ENCODE data around the gene SLC39A10. TPM values are rescaled to one million over a fixed set of nuclear protein-coding genes. Genes with fewer than 3 reads are reported as not detected.

SLC39A10 gene
- total RNA-seq, 1 donor from 2014 or later = 13.4 TPM

GRCh38 chr2:195758846-195759245, 101.8 kb downstream of the SLC39A10 start:
- DNase-seq (ENCODE audit: low read depth) = no peak
- Histone ChIP-seq H3K4me3 (ENCODE audit: low read depth, low read length) (no peak overlapping the region), H3K36me3 (ENCODE audit: control insufficient read depth, insufficient read depth, low read length) (no peaks in the 10 kb centered on the region), H3K27me3 (ENCODE audit: control insufficient read depth, insufficient read depth, low read length) (no peaks in the 10 kb centered on the region)
- no peak for FAIRE-seq
- TF ChIP-seq CTCF (IDR thresholded peaks at IDR 0.05; ENCODE audit: insufficient read depth, low read length, severe bottlenecking) = no peak

- no peak for FAIRE-seq
- DNase-seq (ENCODE audit: low read depth) = no peak
- H3K27me3 ChIP-seq (ENCODE audit: control insufficient read depth, insufficient read depth, low read length) = no peaks in the 10 kb centered on the region
- no peak overlapping the region for H3K4me3 ChIP-seq (ENCODE audit: low read depth, low read length)
- TF ChIP-seq CTCF (IDR thresholded peaks at IDR 0.05; ENCODE audit: insufficient read depth, low read length, severe bottlenecking) = no peak
- H3K36me3 ChIP-seq (ENCODE audit: control insufficient read depth, insufficient read depth, low read length) = no peaks in the 10 kb centered on the region
Measured at GRCh38 chr2:195759877-195760276, 102.9 kb downstream of the SLC39A10 start.

DNA sequence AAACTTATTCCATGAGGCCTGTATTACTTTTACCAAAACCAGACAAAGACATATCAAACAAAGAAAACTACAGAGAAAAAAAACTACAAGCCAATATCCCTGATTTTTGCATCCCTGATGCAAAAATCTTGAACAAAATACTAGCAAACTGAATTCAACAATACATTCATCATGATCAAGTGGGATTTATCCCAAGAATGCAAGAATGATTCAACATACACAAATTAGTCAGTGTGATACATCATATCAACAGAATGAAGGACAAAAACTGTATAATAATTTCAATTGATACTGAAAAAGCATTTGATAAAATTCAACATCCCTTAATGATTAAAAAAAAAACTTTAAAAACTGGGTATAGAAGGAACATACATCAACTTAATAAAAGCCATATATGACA, 106.8 kb downstream of the SLC39A10 start:
- no peak overlapping the region for H3K4me3 ChIP-seq (ENCODE audit: low read depth, low read length)
- no peak for FAIRE-seq

GRCh38 chr2:195766691-195767090, 109.7 kb downstream of the SLC39A10 start:
- Histone ChIP-seq H3K4me3 (ENCODE audit: low read depth, low read length) (no peak overlapping the region), H3K27me3 (ENCODE audit: control insufficient read depth, insufficient read depth, low read length) (no peaks in the 10 kb centered on the region), H3K36me3 (ENCODE audit: control insufficient read depth, insufficient read depth, low read length) (no peaks in the 10 kb centered on the region)
- DNase-seq (ENCODE audit: low read depth) (no peak), FAIRE-seq (no peak)
- no peak for TF ChIP-seq CTCF (IDR thresholded peaks at IDR 0.05; ENCODE audit: insufficient read depth, low read length, severe bottlenecking)

More for the DNA sequence above, 106.8 kb downstream of the SLC39A10 start:
- DNase-seq (ENCODE audit: low read depth) = peak; percentile 40
- H3K36me3 ChIP-seq (ENCODE audit: control insufficient read depth, insufficient read depth, low read length) = no peaks in the 10 kb centered on the region
- no peaks in the 10 kb centered on the region for H3K27me3 ChIP-seq (ENCODE audit: control insufficient read depth, insufficient read depth, low read length)
- no peak for TF ChIP-seq CTCF (IDR thresholded peaks at IDR 0.05; ENCODE audit: insufficient read depth, low read length, severe bottlenecking)

DNA sequence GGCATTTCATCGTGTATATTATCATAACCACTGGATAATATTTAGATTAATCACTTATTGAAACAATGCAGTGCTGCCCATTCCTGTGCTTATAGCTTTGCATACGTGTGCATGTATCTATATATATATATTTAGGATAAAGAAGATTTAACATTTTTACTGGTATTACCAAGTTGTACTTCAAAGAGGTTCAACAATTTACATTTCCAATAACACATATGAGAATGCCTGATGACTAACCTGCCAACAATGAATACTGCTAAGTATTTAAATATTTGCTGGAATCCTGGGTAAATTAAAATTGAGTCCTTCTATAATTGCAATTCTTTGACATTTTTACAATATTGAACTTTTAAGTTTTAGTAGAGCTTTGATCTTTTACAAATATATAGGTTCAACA, 111.4 kb downstream of the SLC39A10 start:
- no peaks in the 10 kb centered on the region for H3K27me3 ChIP-seq (ENCODE audit: control insufficient read depth, insufficient read depth, low read length)
- TF ChIP-seq CTCF (IDR thresholded peaks at IDR 0.05; ENCODE audit: insufficient read depth, low read length, severe bottlenecking) = no peak
- H3K4me3 ChIP-seq (ENCODE audit: low read depth, low read length) = no peak overlapping the region
- DNase-seq (ENCODE audit: low read depth) (no peak), FAIRE-seq (no peak)
- no peaks in the 10 kb centered on the region for H3K36me3 ChIP-seq (ENCODE audit: control insufficient read depth, insufficient read depth, low read length)

- DNase-seq (ENCODE audit: low read depth) (peak; percentile 8), FAIRE-seq (no peak)
- no peak overlapping the region for H3K4me3 ChIP-seq (ENCODE audit: low read depth, low read length)
- no peaks in the 10 kb centered on the region for H3K36me3 ChIP-seq (ENCODE audit: control insufficient read depth, insufficient read depth, low read length)
- TF ChIP-seq CTCF (IDR thresholded peaks at IDR 0.05; ENCODE audit: insufficient read depth, low read length, severe bottlenecking) = no peak
- no peaks in the 10 kb centered on the region for H3K27me3 ChIP-seq (ENCODE audit: control insufficient read depth, insufficient read depth, low read length)
Measured at GRCh38 chr2:195769975-195770374, 112.9 kb downstream of the SLC39A10 start.
